ENCODE results near the gene XIRP1. TPM values are rescaled to one million over a fixed set of nuclear protein-coding genes. Genes with fewer than 3 reads are reported as not detected.

The XIRP1 gene
- total and polyA plus RNA-seq, 2 donors (not counting 1 experiment from before 2014, with no cell fraction given): not detected

DNA sequence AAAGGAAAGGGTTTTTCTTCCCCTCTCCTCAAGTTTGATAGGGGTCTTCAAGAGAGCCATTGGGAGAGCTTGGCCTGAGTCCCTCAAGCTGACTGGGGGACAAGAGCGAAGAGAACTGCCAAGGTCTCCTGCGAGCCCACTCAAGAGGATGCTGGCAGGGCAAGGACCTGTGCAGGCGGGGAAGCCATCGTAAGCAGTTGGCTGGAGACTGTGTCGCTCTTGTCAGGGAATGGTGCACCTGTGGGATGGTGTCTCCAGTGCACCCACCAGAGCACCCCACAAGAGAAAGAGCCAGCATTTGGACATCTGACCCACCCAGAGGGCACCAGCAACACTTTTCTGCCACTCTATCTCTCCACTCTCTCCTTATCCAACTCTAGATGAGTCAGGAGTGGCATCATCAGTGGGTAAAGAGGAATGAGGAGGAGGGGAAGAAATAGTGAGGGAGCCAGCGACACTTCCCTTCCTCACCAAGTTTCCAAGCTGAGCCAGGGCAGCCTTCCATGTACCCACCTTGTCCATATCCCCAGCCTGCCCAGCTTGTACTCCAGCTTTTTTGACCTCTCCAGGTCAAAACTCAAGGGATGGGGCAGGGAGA lies 13.6 kb upstream of the XIRP1 start:
- peaks cover 16% of the 10 kb centered on the region for H3K27me3 Mint-ChIP-seq
- no peak overlapping the region for H3K27ac Mint-ChIP-seq
- no peak for DNase-seq
- ATAC-seq (ENCODE audit: low read depth): no peak
- Histone ChIP-seq H3K4me3 (ENCODE audit: control extremely low read depth in 1 of 5, extremely low read depth in 1 of 5, insufficient read depth in 1 of 5, low read depth in 2 of 5, low read length in 4 of 5) (no peak overlapping the region), H3K36me3 (replicated peaks in 1 of 2; ENCODE audit: control extremely low read depth in 1 of 2, control insufficient read depth in 1 of 2, extremely low read depth in 1 of 2, insufficient read depth in 2 of 2, low read length in 1 of 2) (no peaks in the 10 kb centered on the region), H4K20me1 (ENCODE audit: control insufficient read depth, insufficient read depth, low read length, poor library complexity, severe bottlenecking) (no peaks in the 10 kb centered on the region), H3K9ac (ENCODE audit: low read length) (no peak overlapping the region), H3K27ac (ENCODE audit: low read length in 2 of 2) (no peak overlapping the region), H3K9me3 (ENCODE audit: control extremely low read depth in 1 of 3, control insufficient read depth in 2 of 3, insufficient read depth in 1 of 3, low read length in 2 of 3) (peaks cover 0 to 10% (median 4%) of the 10 kb centered on the region in 3 donors), H2AFZ (ENCODE audit: insufficient read depth, low read depth, low read length, poor library complexity, severe bottlenecking) (no peak overlapping the region), H3K79me2 (ENCODE audit: control insufficient read depth, insufficient read depth, low read length) (no peaks in the 10 kb centered on the region), H3K27me3 (replicated peaks in 1 of 4; ENCODE audit: control extremely low read depth in 1 of 4, control insufficient read depth in 3 of 4, insufficient read depth in 4 of 4, low read length in 3 of 4) (peaks cover 0 to 18% (median 8%) of the 10 kb centered on the region in 4 experiments), H3K4me2 (replicated peaks; ENCODE audit: low read depth, low read length, poor library complexity, severe bottlenecking) (no peak overlapping the region), H3K4me1 (ENCODE audit: control insufficient read depth in 2 of 2, insufficient read depth in 2 of 2, low read length in 2 of 2) (peaks cover 3 to 7% of the 10 kb centered on the region in 2 donors)
- POLR2A ChIA-PET: no interaction called here
- H3K9me3 Mint-ChIP-seq (ENCODE audit: insufficient read depth): no peaks in the 10 kb centered on the region
- CTCF ChIA-PET: interaction anchor here (1.1 to 41.2 kb wide), 6 partner anchors 9 to 76 kb away, joined by 3 to 1573 read pairs (median 6); partner anchors contain the start of genes CX3CR1 and XIRP1
- intact Hi-C loops (cut with micrococcal nuclease): no loop called here
- WGBS (ENCODE audit: insufficient coverage): 100% methylated on average over 5 of the region's 6 CpGs
- TF ChIP-seq, protein P1, sequence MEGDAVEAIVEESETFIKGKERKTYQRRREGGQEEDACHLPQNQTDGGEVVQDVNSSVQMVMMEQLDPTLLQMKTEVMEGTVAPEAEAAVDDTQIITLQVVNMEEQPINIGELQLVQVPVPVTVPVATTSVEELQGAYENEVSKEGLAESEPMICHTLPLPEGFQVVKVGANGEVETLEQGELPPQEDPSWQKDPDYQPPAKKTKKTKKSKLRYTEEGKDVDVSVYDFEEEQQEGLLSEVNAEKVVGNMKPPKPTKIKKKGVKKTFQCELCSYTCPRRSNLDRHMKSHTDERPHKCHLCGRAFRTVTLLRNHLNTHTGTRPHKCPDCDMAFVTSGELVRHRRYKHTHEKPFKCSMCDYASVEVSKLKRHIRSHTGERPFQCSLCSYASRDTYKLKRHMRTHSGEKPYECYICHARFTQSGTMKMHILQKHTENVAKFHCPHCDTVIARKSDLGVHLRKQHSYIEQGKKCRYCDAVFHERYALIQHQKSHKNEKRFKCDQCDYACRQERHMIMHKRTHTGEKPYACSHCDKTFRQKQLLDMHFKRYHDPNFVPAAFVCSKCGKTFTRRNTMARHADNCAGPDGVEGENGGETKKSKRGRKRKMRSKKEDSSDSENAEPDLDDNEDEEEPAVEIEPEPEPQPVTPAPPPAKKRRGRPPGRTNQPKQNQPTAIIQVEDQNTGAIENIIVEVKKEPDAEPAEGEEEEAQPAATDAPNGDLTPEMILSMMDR (IDR thresholded peaks at IDR 0.05): no peak
- no peak for TF ChIP-seq EZH2 (IDR thresholded peaks at IDR 0.05; ENCODE audit: borderline replicate concordance, insufficient read depth, low read depth, low read length, poor library complexity, severe bottlenecking)
- no peak overlapping the region for H3K4me3 Mint-ChIP-seq
- H3K4me1 Mint-ChIP-seq: peaks cover 9% of the 10 kb centered on the region

DNA sequence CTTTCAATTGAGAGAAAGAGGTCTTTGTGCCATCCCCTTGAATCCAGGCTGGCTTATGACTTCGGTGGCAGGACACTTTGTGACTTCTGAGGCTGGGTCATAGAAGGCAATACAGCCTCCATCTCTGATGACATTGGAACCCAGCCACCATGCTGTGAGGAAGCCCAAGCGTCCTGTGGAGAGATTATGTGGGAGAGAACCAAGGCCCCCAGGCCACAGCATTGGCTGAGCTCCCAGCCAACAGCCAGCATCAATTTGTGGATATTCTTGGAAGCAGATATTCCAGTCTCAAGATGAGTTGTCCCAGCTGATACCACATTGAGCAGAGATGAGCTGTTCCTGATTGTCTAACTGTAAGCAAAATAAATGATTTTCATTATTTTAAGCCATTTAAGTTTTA lies 12.7 kb upstream of the XIRP1 start:
- H3K79me2 ChIP-seq (ENCODE audit: control insufficient read depth, insufficient read depth, low read length): no peaks in the 10 kb centered on the region
- H3K4me2 ChIP-seq (replicated peaks; ENCODE audit: low read depth, low read length, poor library complexity, severe bottlenecking): no peak overlapping the region
- no peaks in the 10 kb centered on the region for H4K20me1 ChIP-seq (ENCODE audit: control insufficient read depth, insufficient read depth, low read length, poor library complexity, severe bottlenecking)
- no peak for ATAC-seq (ENCODE audit: low read depth)
- no peak overlapping the region for H3K27ac ChIP-seq (ENCODE audit: low read length in 2 of 2)
- ChIA-PET POLR2A (no interaction called here), CTCF (interaction anchor here (1.4 to 41.2 kb wide), 6 partner anchors 8 to 77 kb away, joined by 3 to 1573 read pairs (median 8); partner anchors contain the start of genes CX3CR1 and XIRP1)
- no peak overlapping the region for H2AFZ ChIP-seq (ENCODE audit: insufficient read depth, low read depth, low read length, poor library complexity, severe bottlenecking)
- H3K9me3 ChIP-seq (ENCODE audit: control extremely low read depth in 1 of 3, control insufficient read depth in 2 of 3, insufficient read depth in 1 of 3, low read length in 2 of 3): peaks cover 0 to 10% (median 4%) of the 10 kb centered on the region in 3 donors
- H3K9ac ChIP-seq (ENCODE audit: low read length): no peak overlapping the region
- Mint-ChIP-seq H3K27ac (no peak overlapping the region), H3K9me3 (ENCODE audit: insufficient read depth) (no peaks in the 10 kb centered on the region), H3K27me3 (peaks cover 16% of the 10 kb centered on the region), H3K4me3 (no peak overlapping the region), H3K4me1 (peaks cover 9% of the 10 kb centered on the region)
- H3K36me3 ChIP-seq (replicated peaks in 1 of 2; ENCODE audit: control extremely low read depth in 1 of 2, control insufficient read depth in 1 of 2, extremely low read depth in 1 of 2, insufficient read depth in 2 of 2, low read length in 1 of 2): no peaks in the 10 kb centered on the region
- H3K27me3 ChIP-seq (replicated peaks in 1 of 4; ENCODE audit: control extremely low read depth in 1 of 4, control insufficient read depth in 3 of 4, insufficient read depth in 4 of 4, low read length in 3 of 4): peaks cover 0 to 18% (median 8%) of the 10 kb centered on the region in 4 experiments
- DNase-seq: no peak
- TF ChIP-seq EZH2 (IDR thresholded peaks at IDR 0.05; ENCODE audit: borderline replicate concordance, insufficient read depth, low read depth, low read length, poor library complexity, severe bottlenecking): no peak
- TF ChIP-seq, protein P1 (IDR thresholded peaks at IDR 0.05): no peak
- peaks cover 3 to 7% of the 10 kb centered on the region in 2 donors for H3K4me1 ChIP-seq (ENCODE audit: control insufficient read depth in 2 of 2, insufficient read depth in 2 of 2, low read length in 2 of 2)
- intact Hi-C loops (cut with micrococcal nuclease): no loop called here
- 86% methylated on average over 1 of the region's 2 CpGs for WGBS (ENCODE audit: insufficient coverage)
- H3K4me3 ChIP-seq (ENCODE audit: control extremely low read depth in 1 of 5, extremely low read depth in 1 of 5, insufficient read depth in 1 of 5, low read depth in 2 of 5, low read length in 4 of 5): no peak overlapping the region
